B cell (primary cell): Measurements from ENCODE around the gene BMP3.

Source experiments
- CTCF ChIP-seq: fragments of 200-600 bp; IDR thresholded peaks from one replicate; pipeline ENCODE4 v1.8.0; 2022; ENCODE audit warnings: antibody characterized with exemption, mild to moderate bottlenecking
- EZH2 ChIP-seq: IDR thresholded peaks from 2 replicates; pipeline ENCODE4 v1.6.1; 2012; ENCODE audit warnings: borderline replicate concordance, low read depth, mild to moderate bottlenecking, moderate library complexity, low read length; ENCODE audit not compliant: insufficient read depth, poor library complexity, severe bottlenecking

- TF ChIP-seq CTCF (peak; percentile 93), EZH2 (no peak)
Measured at GRCh38 chr4:80989921-80990544, 40.5 kb upstream of the BMP3 start.
